H1 (cell line): ENCODE results near the gene TP73. TPM values are rescaled to one million over a fixed set of nuclear protein-coding genes. Genes with fewer than 3 reads are reported as not detected.

ENCODE experiments used
- CTCF ChIA-PET: fragments of 300-600 bp; sonication (Branson Sonifier 250); formaldehyde crosslinking; loops from one replicate; lab custom pipeline; 2021; ENCODE audit not compliant: partially characterized antibody; lab: Charles Lee
- POLR2A ChIA-PET: fragments of 300-600 bp; sonication (Branson Sonifier 250); formaldehyde crosslinking; loops from one replicate; lab custom pipeline; 2021; ENCODE audit warnings: inconsistent platforms; ENCODE audit not compliant: partially characterized antibody; lab: Charles Lee
- DNase-seq, 2 experiments: peaks; one replicate each; pipeline versions ENCODE4 v3.0.0 to v3.0.0-alpha.2; 2010 to 2022; ENCODE audit warnings: low spot score in 2 of 2, low read depth in 1 of 2, mixed read lengths in 1 of 2
- FAIRE-seq: peaks from 2 replicates; lab custom pipeline; 2011; peaks lifted over from hg19 to GRCh38; lab: Jason Lieb, UNC
- H2AFZ ChIP-seq: 2 replicates; pipeline ENCODE4 v1.8.1; 2012; ENCODE audit warnings: low read length, inconsistent platforms
- H2AK5ac ChIP-seq: 2 replicates; pipeline ENCODE4 v1.6.1; 2013; ENCODE audit warnings: low read depth, low read length
- H2BK120ac ChIP-seq: replicated peaks from 2 replicates; pipeline ENCODE3; 2013; ENCODE audit warnings: low read depth, low read length, inconsistent platforms
- H2BK12ac ChIP-seq: 2 replicates; pipeline ENCODE4 v1.6.1; 2013; ENCODE audit warnings: low read depth, low read length
- H2BK15ac ChIP-seq: 2 replicates; pipeline ENCODE4 v1.6.1; 2013; ENCODE audit warnings: low read length
- H2BK20ac ChIP-seq: 2 replicates; pipeline ENCODE4 v1.6.1; 2013; ENCODE audit warnings: low read length
- H2BK5ac ChIP-seq: 2 replicates; pipeline ENCODE4 v1.6.1; 2013; ENCODE audit warnings: low read depth, low read length
- H3K14ac ChIP-seq: 2 replicates; pipeline ENCODE4 v1.6.1; 2013; ENCODE audit warnings: inconsistent platforms; ENCODE audit not compliant: insufficient read length
- H3K18ac ChIP-seq: 2 replicates; pipeline ENCODE4 v1.6.1; 2013; ENCODE audit warnings: low read length; ENCODE audit errors: extremely low read depth
- H3K23ac ChIP-seq: 2 replicates; pipeline ENCODE4 v1.6.1; 2013; ENCODE audit warnings: inconsistent platforms; ENCODE audit not compliant: insufficient read length
- H3K23me2 ChIP-seq: 2 replicates; pipeline ENCODE4 v1.6.1; 2013; ENCODE audit warnings: low read depth, low read length
- H3K27ac ChIP-seq: 2 replicates; pipeline ENCODE4 v1.6.1; 2011; ENCODE audit warnings: low read depth, low read length, inconsistent platforms
- H3K27me3 ChIP-seq, 4 experiments: replicated peaks in 1 of 4; 1 replicate in 1 of 4; 2 replicates in 3 of 4; pipeline versions ENCODE4 v1.6.1 to v1.8.1; 2011 to 2013; ENCODE audit warnings: low read length in 3 of 4, mild to moderate bottlenecking in 3 of 4, inconsistent platforms in 2 of 4, mixed read lengths in 2 of 4, moderate library complexity in 1 of 4; ENCODE audit not compliant: control insufficient read depth in 3 of 4, insufficient read depth in 3 of 4; ENCODE audit errors: extremely low read depth in 1 of 4
- H3K36me3 ChIP-seq, 4 experiments: 2 replicates each; pipeline versions ENCODE4 v1.6.1 to v1.8.1; 2011 to 2013; ENCODE audit warnings: mild to moderate bottlenecking in 4 of 4, low read length in 3 of 4, moderate library complexity in 2 of 4, control low read depth in 1 of 4, inconsistent platforms in 1 of 4; ENCODE audit not compliant: insufficient read depth in 4 of 4, control insufficient read depth in 2 of 4
- H3K4ac ChIP-seq: replicated peaks from 2 replicates; pipeline ENCODE3; 2013; ENCODE audit warnings: low read length, low read depth, mixed read lengths, inconsistent platforms; ENCODE audit not compliant: insufficient read length
- H3K4me1 ChIP-seq, 4 experiments: replicated peaks in 1 of 4; 1 replicate in 1 of 4; 2 replicates in 3 of 4; pipeline versions ENCODE4 v1.6.1 to v1.8.1; 2011 to 2013; ENCODE audit warnings: low read length in 3 of 4, inconsistent platforms in 2 of 4, mixed read lengths in 1 of 4; ENCODE audit not compliant: insufficient read depth in 4 of 4, control insufficient read depth in 3 of 4
- H3K4me2 ChIP-seq, 2 experiments: 2 replicates each; pipeline versions ENCODE4 v1.6.1 to v1.8.1; 2011 to 2013; ENCODE audit warnings: low read depth in 2 of 2, low read length in 2 of 2, control low read depth in 1 of 2, inconsistent platforms in 1 of 2, mild to moderate bottlenecking in 1 of 2; ENCODE audit not compliant: insufficient read depth in 1 of 2
- H3K4me3 ChIP-seq, 4 experiments: fragments of 200-600, 300-600 bp in 1 of 4; sonication (generic), shearing (Covaris generic), sonication (Bioruptor Twin) in 1 of 4; 2 replicates each; pipeline versions ENCODE4 v1.5.1 to v1.8.1; 2011 to 2016; ENCODE audit warnings: low read length in 4 of 4, low read depth in 3 of 4, control low read depth in 2 of 4, inconsistent platforms in 2 of 4, mild to moderate bottlenecking in 2 of 4, mixed read lengths in 1 of 4, moderate library complexity in 1 of 4; ENCODE audit not compliant: insufficient read depth in 2 of 4; ENCODE audit errors: extremely low read depth in 1 of 4
- H3K56ac ChIP-seq: replicated peaks from 2 replicates; pipeline ENCODE3; 2013; ENCODE audit warnings: low read depth, mild to moderate bottlenecking, mixed read lengths, low read length, inconsistent platforms; ENCODE audit not compliant: insufficient read length
- H3K79me1 ChIP-seq: 2 replicates; pipeline ENCODE4 v1.6.1; 2013; ENCODE audit warnings: low read depth, low read length, control low read depth
- H3K79me2 ChIP-seq, 2 experiments: 2 replicates each; pipeline versions ENCODE4 v1.6.1 to v1.8.1; 2012 to 2013; ENCODE audit warnings: low read length in 2 of 2, mild to moderate bottlenecking in 2 of 2, inconsistent platforms in 1 of 2; ENCODE audit not compliant: insufficient read depth in 2 of 2, control insufficient read depth in 1 of 2
- H3K9ac ChIP-seq, 4 experiments: replicated peaks in 1 of 4; 1 replicate in 1 of 4; 2 replicates in 3 of 4; pipeline versions ENCODE4 v1.6.1 to v1.8.1; 2011 to 2013; ENCODE audit warnings: low read depth in 3 of 4, low read length in 3 of 4, control low read depth in 2 of 4, mild to moderate bottlenecking in 2 of 4, moderate library complexity in 2 of 4, inconsistent platforms in 1 of 4; ENCODE audit errors: extremely low read depth in 1 of 4
- H3K9me3 ChIP-seq, 2 experiments: 2 replicates each; pipeline versions ENCODE4 v1.6.1 to v1.8.1; 2012 to 2013; ENCODE audit warnings: mild to moderate bottlenecking in 2 of 2, moderate library complexity in 2 of 2, control low read depth in 1 of 2, inconsistent platforms in 1 of 2, low read depth in 1 of 2, low read length in 1 of 2, mixed read lengths in 1 of 2; ENCODE audit not compliant: insufficient read depth in 2 of 2
- H4K20me1 ChIP-seq, 2 experiments: replicated peaks in 1 of 2; 2 replicates each; pipeline versions ENCODE3 to v1.8.1; 2011 to 2013; ENCODE audit warnings: inconsistent platforms in 2 of 2, low read length in 2 of 2, mild to moderate bottlenecking in 1 of 2; ENCODE audit not compliant: insufficient read depth in 2 of 2, control insufficient read depth in 1 of 2
- H4K5ac ChIP-seq: 2 replicates; pipeline ENCODE4 v1.6.1; 2013; ENCODE audit warnings: low read length, low read depth, mixed read lengths, inconsistent platforms; ENCODE audit not compliant: insufficient read length
- H4K8ac ChIP-seq: 2 replicates; pipeline ENCODE4 v1.8.0; 2013; ENCODE audit warnings: mild to moderate bottlenecking, moderate library complexity, low read length, inconsistent platforms; ENCODE audit not compliant: insufficient read depth; ENCODE audit errors: extremely low read depth
- H4K91ac ChIP-seq: replicated peaks from 2 replicates; pipeline ENCODE3; 2013; ENCODE audit warnings: low read length, mixed read lengths, inconsistent platforms; ENCODE audit not compliant: insufficient read length
- WGBS, 2 experiments: shearing (Covaris generic) in 1 of 2; methylation state at CpG; one replicate each; pipeline versions ENCODE4 v1.1.6 to v1.1.7; 2013 to 2015; ENCODE audit warnings: low lambda C conversion rate in 2 of 2, mixed read lengths in 2 of 2, inconsistent platforms in 1 of 2, low coverage in 1 of 2, missing lambda C conversion rate in 1 of 2; ENCODE audit not compliant: insufficient replicate concordance in 2 of 2, insufficient coverage in 1 of 2, insufficient read length in 1 of 2; ENCODE audit errors: extremely low coverage in 1 of 2, missing lambda C conversion rate in 1 of 2; 5-methylcytosine and 5-hydroxymethylcytosine counted together
- polyA plus RNA-seq, 7 experiments: library from polyadenylated mRNA; depleted of rRNA in 3 of 7; stranded (reverse) in 5 of 7; unstranded in 2 of 7; fragments of >200 nt in 5 of 7; fragments of 200-250 nt in 2 of 7; gene quantifications; 1 replicate in 5 of 7; 2 replicates in 1 of 7; 4 replicates in 1 of 7; pipeline versions ENCODE4 v1.2.1 to v1.2.3, GENCODE V29; 2011 to 2013; ENCODE audit warnings: missing spikeins in 2 of 7, mixed read lengths in 2 of 7
- total RNA-seq: library from RNA; stranded (reverse); fragmentation: NEBNext Ultra II Directional; extraction: Animal tissue kit (Norgen Biotek cat#: 25700); gene quantifications from 2 replicates; pipeline ENCODE4 v1.2.1, GENCODE V29; 2021

The TP73 gene
- total and polyA plus RNA-seq, 2 of the 8 experiments (the other 6 are each of a cell fraction or from before 2014, with no cell fraction given): 2.6 to 3.1 TPM

DNA sequence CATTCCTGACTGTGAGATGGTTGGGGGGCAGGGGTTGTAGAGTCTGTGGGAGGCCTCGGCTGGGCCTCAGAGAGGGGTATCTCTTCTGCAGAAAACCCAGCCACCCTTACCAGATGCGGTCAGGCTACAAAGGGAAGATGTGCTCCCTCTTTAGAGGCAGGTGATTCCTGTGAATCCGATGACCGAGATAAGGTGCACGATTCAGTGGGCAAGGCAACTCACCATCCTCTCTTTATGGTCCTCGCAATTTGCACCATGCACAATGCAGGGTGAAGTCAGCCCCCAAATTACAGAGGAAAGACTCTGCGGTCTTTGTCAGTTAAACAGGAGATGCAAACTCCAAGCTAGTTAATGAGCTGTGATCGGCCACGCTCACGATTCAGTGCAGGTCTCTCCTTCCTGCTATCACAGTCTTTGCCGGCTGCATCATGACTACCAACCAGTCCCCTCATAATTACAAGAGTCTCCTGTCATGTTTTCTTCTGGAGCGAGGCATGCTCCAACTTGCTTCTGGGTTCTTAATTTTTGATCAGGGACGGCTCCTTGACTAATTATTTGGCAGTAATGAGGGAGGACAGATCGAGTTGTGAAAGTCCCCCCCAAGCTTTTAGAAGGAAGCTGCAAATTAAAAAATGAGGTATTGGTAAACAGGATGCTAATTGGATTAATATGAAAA is 12.5 kb downstream of the TP73 start:
- no peak overlapping the region for H3K4me3 ChIP-seq
- H3K27me3 ChIP-seq: peaks cover 0 to 7% (median 2%) of the 10 kb centered on the region in 4 experiments; a peak in 4 of 7 replicates
- no peak overlapping the region for H3K4ac ChIP-seq
- no peak overlapping the region for H4K91ac ChIP-seq
- H3K9me3 ChIP-seq: no peaks in the 10 kb centered on the region
- no peak overlapping the region for H2BK15ac ChIP-seq
- H3K79me2 ChIP-seq: no peaks in the 10 kb centered on the region
- peaks cover 0 to 9% (median 6%) of the 10 kb centered on the region in 4 experiments; a peak in 5 of 7 replicates for H3K4me1 ChIP-seq
- no peak overlapping the region for H2BK12ac ChIP-seq
- H2AK5ac ChIP-seq: no peak overlapping the region
- no peak overlapping the region for H3K14ac ChIP-seq
- no peak overlapping the region for H3K4me2 ChIP-seq
- no peak overlapping the region for H2BK5ac ChIP-seq
- no peaks in the 10 kb centered on the region for H3K23me2 ChIP-seq
- no peak overlapping the region for H2BK120ac ChIP-seq
- H2AFZ ChIP-seq: no peak overlapping the region
- no peak for DNase-seq
- no peak overlapping the region for H3K9ac ChIP-seq
- no peak overlapping the region for H3K23ac ChIP-seq
- no peak overlapping the region for H4K5ac ChIP-seq
- H3K18ac ChIP-seq: no peak overlapping the region
- ChIA-PET CTCF (interaction anchor here (0.7 to 1.5 kb wide), 9 partner anchors 9 to 94 kb away, joined by 3 to 7 read pairs (median 5); no protein-coding TSS in a partner anchor), POLR2A (no interaction called here)
- no peak overlapping the region for H2BK20ac ChIP-seq
- H3K56ac ChIP-seq: no peak overlapping the region
- no peaks in the 10 kb centered on the region for H3K79me1 ChIP-seq
- no peaks in the 10 kb centered on the region for H4K20me1 ChIP-seq
- WGBS, 2 experiments: 90% methylated on average over 14 of the region's 14 CpGs; no CpG with 5 or more reads in 1 of the 2 experiments
- no peak overlapping the region; the same call in 1 of the 2 replicates for H4K8ac ChIP-seq
- no peak for FAIRE-seq
- no peaks in the 10 kb centered on the region for H3K36me3 ChIP-seq
- H3K27ac ChIP-seq: no peak overlapping the region
